HG03354 (cell line): ENCODE data around the gene ATP7B.

Experiments used
- ATAC-seq: cut with Tn5 transposase; IDR thresholded peaks from one replicate; pipeline ENCODE4 v1.9.1; 2021; ENCODE audit warnings: mild to moderate bottlenecking; ENCODE audit not compliant: unreplicated experiment, poor library complexity, severe bottlenecking

ATP7B gene

GRCh38 chr13:51907040-51907732 is 104.1 kb downstream of the ATP7B start:
- ATAC-seq, result no peak

GRCh38 chr13:51906581-51906980 is 104.7 kb downstream of the ATP7B start:
- no peak for ATAC-seq

DNA sequence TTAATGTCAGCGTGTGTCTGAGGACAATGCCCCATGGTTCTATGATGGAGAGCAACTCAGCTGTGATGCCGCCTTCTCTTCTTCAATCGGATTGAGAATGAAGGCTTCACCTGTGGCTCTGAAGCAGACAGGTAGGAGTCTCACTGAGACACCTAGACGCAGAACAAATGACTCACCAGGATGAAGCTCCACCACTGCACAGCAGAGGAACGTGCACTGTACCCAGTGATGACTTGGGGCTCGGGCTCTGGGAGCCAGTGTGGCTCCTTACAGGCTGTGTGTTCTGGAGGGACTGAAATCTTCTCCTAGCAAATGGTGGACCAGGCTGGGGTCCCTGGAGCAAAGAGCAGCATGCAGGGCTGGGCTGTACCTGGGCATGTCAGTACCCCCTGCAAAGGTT is 105.5 kb downstream of the ATP7B start:
- ATAC-seq, result no peak

- ATAC-seq, result no peak
Measured at GRCh38 chr13:51902776-51903175, 108.5 kb downstream of the ATP7B start.

GRCh38 chr13:51900471-51900870 is 110.8 kb downstream of the ATP7B start:
- no peak for ATAC-seq

GRCh38 chr13:51895906-51896888 is 115.1 kb downstream of the ATP7B start:
- ATAC-seq, result peak; percentile 67

DNA sequence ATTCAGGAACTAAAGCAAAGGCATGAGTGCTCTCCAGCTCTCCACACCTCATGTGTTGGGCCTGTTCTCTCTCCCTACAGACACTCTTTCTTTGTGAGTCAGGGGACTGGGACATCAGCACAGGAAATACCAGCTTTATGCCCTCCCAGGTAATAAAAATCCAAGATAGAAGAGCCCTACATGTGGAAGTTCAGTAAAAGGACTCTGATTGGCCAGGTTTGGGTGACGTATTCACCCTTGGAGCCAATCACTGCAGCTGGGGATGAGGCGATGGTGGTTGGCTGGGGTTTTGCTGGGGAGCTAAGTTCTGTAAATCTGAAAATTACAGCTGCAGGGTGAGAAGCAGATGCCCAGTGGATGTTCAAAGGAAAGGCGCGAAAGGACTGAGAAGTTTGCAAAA is 117.0 kb downstream of the ATP7B start:
- ATAC-seq, result no peak

DNA sequence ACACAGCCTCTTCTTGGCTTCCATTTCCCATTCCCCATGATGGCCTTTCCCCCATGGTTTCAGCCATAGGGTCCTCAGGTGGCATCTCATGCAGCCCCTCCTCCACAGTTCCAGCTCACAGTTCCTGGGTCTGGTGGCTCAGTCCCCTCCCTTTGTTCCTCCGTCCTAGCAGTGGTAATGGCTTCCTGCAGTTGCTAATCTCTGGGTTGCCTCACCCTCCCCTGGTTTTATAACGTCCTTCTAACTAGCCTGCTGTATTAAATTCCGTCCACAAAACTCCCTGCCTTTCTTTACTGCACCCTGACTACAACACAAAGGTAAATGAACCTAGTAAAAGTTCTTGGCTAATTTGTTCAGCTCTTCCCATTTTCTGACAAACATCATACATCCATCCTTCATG is 118.6 kb downstream of the ATP7B start:
- ATAC-seq, result no peak

GRCh38 chr13:51887468-51887867 is 123.8 kb downstream of the ATP7B start:
- ATAC-seq, result no peak

- ATAC-seq, result no peak
Measured at GRCh38 chr13:51885651-51886050, 125.6 kb downstream of the ATP7B start.

DNA sequence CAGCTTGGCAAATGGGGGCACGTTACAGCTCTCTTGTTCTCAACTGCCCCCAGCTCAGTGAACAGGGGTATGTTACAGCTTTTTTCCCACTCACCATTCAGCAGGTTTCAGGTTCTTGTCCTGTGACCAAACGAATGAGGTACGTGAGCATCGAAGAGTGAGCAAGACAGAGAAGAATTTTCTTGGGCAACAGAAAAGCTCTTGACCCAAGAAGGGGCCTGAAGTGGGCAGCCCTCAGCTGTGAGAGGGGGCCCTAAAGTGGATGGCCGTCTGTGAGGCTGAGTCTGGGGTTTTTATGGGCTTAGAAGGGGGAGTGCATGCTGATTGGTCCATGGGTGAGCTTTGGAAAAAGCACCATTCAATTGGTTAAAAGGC is 128.0 kb downstream of the ATP7B start:
- no peak for ATAC-seq
